Bone marrow (tissue), 2 donors: ENCODE data around the gene BOD1.
A peak's percentile ranks its signal among the peaks of the same experiment; 100 is the strongest.

Experiments
- DNase-seq, 2 donors: peaks; one replicate each; lab custom pipeline; 2025; lab: John Stamatoyannopoulos, UW

BOD1 gene

GRCh38 chr5:173577166-173577565 lies 39.3 kb downstream of the BOD1 start:
- no peak for DNase-seq

GRCh38 chr5:173575985-173576384 lies 40.5 kb downstream of the BOD1 start:
- DNase-seq: no peak

DNA sequence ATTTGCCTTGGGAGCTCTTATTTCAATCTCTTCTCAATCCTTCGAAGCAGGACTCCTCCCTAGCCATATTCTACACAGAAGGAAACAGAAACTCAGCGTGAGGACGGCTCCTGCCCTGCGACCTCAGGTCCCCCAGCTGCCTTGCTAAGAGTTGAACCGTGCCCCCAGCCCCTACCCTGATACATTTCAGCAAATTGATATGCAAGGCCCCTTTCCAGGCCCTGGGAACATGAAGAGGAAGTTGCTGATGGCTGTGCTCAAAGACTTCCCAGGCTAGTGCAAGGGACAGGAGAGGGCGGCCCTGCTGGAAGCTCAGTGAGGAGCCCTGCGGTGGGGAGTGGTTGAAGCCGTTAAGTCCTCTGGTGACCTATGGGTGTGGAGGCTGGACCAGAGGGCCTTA lies 41.5 kb downstream of the BOD1 start:
- no peak for DNase-seq

GRCh38 chr5:173573126-173573960 lies 43.1 kb downstream of the BOD1 start:
- DNase-seq: peak in 1 of 2 donors; percentile 53

DNA sequence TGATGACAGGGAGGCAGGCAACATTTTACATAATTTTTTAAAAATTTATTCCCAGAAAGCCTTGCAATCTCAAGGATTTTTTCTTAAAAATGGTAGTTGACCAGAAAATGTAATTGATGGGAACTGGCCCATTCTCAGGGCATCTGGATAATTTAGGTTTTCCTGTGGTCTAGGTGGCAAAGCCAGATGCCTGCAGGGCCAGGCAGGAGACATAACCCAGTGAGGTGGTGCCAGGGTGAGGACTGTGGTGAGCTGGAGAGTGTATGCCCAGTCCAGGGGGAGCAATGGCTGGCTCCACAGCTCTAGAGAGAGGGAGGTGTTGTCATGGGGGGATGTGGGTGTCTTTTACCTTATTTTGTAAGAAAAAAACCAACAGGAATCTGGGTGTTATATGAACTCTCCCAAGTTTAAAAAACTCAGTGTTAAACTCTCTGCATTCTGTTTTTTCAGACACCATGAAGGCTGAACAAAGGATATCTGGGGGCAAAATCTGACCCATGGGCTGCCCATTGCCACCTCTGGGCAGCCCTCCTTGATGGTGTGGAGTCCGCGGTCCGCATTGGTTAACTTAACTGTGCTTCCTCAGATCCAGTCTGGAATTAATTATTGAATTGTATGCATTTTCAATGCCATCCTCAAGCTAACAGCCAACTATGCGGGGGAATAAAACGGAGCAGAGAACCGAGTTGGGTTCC lies 43.9 kb downstream of the BOD1 start:
- DNase-seq: no peak

DNA sequence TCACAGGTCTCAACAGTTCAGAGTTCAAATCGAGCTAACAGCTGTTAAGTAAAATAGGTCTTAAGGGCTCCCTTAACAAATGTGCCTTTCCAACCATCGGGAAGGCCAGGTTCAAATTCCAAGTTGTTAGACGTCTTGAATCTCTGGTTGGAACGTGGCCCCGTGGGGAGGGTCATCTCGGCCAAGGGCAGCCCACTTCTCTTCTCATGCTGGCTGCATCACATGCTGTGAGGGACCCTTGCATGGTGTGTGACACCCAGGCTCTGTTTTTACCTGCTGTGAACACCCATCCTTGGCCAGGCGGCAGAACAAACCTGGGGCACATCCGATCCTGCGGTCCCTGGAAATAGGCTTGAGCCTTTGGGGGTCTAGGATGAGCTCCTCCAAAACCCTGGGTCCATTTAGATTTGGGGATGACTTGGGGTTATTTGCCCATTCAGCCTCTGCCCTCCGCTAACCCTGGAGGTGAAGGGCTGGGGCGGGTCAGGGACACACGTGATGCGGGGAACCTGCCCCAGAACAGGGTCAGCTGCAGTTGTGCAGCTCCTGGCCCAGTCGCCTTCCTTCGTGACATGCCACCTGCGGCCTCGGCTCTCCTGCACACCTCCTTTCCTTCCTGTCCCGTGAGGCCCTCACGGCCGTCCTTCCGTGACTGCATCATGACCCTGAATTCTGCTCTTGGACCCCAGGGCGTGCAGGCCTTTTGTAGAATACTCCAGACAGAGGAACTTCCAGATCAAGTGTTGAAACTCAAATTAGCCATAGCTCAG lies 45.9 kb downstream of the BOD1 start:
- no peak for DNase-seq

- DNase-seq: no peak
These were observed 47.7 kb downstream of the BOD1 start for GRCh38 chr5:173568703-173569102.

DNA sequence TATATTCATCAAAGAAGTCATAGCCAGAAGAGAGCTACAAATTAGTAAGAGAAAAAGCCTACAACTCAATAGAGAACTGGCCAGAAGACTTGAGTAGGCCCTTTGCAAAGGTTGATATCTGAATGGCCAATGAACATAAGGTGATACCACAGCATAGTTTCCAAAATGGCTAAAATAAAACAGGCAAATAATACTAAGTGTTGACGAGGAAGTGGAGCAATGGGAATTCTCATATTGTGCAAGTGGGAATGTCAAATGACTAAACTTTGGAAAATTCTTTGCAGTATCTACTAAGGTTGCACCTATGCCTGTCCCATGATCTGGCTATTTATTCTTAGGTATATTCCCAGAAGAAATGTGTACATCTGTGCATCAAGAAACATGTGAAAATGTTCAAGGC lies 48.3 kb downstream of the BOD1 start:
- no peak for DNase-seq

- no peak for DNase-seq
These were observed 48.9 kb downstream of the BOD1 start for GRCh38 chr5:173567548-173567947.

- DNase-seq: no peak
These were observed 50.9 kb downstream of the BOD1 start for GRCh38 chr5:173565491-173566072.

- DNase-seq: no peak
These were observed 52.3 kb downstream of the BOD1 start for GRCh38 chr5:173564106-173564505.

- DNase-seq: no peak
These were observed 53.2 kb downstream of the BOD1 start for GRCh38 chr5:173563246-173563645.

DNA sequence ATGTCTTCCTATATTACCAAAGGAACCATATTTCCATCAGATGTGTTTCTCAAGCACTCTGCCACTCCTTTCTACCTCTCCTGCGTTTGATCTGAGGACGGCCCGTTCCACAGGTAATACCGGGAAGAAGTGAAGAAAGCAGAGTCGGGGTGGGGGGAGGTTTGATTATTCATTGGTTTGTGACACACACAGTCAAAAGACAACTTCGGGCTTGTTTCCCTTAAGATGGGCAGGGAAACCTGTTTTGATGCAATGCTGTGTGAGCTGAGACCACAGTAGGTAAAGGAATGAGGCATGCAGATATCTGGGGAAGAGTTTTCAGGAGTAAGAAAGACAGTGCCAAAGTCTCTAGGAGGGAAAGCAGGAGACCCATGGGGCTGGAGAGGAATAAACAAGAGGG lies 54.0 kb downstream of the BOD1 start:
- no peak for DNase-seq
